C4-2B (cell line): ENCODE results near the gene AKR1C2.

Experiments
- CTCF ChIP-seq: fragments of 450-650 bp; conservative IDR thresholded peaks from 2 replicates; pipeline ENCODE4 v1.5.1; 2017; ENCODE audit warnings: mild to moderate bottlenecking
- ZFX ChIP-seq: fragments of 450-650 bp; IDR thresholded peaks from 2 replicates; pipeline ENCODE4 v1.6.1; 2017

GRCh38 chr10:4998671-4999070 lies 5.0 kb downstream of the AKR1C2 start:
- TF ChIP-seq CTCF (no peak), ZFX (no peak)
